Measurements from ENCODE around the gene SPHK2. TPM values are rescaled to one million over a fixed set of nuclear protein-coding genes. Genes with fewer than 3 reads are reported as not detected.

Gene SPHK2
- polyA plus RNA-seq, 1 of the 3 experiments (the other 2 are of a cell fraction), result 14.8 TPM

DNA sequence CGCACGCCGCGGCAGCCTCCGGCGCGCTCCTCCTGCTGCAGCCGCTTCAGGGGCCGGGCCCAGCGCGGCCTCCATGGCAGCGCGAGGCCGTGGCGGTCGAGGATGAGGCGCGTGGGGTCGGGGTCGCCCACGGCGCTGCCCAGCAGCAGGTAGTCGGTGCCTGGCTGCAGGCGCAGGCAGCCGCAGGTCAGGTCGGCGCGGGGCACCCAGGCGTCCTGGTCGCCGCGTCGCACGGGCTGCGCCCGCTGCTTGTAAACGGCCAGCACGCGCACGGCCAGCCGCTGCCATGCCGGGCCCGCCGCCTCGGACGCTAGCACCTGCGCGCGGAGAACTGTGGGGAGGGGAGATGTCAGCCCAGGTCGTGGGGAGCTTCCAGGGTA is 42.4 kb downstream of the SPHK2 start (continued):
- no peak for TF ChIP-seq RXRA (IDR thresholded peaks at IDR 0.05; ENCODE audit: borderline replicate concordance, low read depth)
- TF ChIP-seq SIN3A (IDR thresholded peaks at IDR 0.05; ENCODE audit: borderline replicate concordance, low read depth, low read length), result no peak

DNA sequence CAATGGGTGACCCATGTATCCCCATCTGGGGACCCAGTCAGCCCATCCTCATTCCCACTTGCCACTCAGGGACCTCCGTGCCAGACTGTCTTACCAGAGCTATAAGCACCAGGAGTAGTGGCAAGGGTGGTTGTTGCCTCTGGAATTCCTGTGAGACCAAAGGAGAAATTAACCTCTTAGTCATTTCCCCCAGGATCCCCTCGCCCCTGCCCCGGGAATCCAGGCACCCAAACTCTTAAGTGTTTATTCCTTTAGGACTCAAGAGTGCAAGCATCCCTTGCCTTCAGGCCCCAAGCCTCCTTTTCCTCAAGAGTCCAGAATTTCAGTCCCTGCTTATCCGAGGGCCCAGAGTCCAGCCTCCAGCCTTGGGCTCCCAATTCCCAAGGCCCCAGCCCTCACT is 44.4 kb downstream of the SPHK2 start:
- Histone ChIP-seq H3K27me3 (ENCODE audit: insufficient read depth) (no peaks in the 10 kb centered on the region), H3K4me1 (ENCODE audit: control insufficient read depth in 1 of 2, insufficient read depth in 2 of 2, low read depth in 1 of 2, low read length in 1 of 2) (peaks cover 0 to 2% of the 10 kb centered on the region in 2 experiments; a peak in 1 of 4 replicates), H3K9me2 (no peaks in the 10 kb centered on the region), H2AFZ (ENCODE audit: low read depth) (no peak overlapping the region), H3K4me2 (no peak overlapping the region), H3K9me3 (no peaks in the 10 kb centered on the region), H3K79me2 (ENCODE audit: insufficient read depth) (no peaks in the 10 kb centered on the region), H4K20me1 (ENCODE audit: insufficient read depth) (no peaks in the 10 kb centered on the region), H3F3A (replicated peaks; ENCODE audit: insufficient read depth) (no peaks in the 10 kb centered on the region), H3K36me3 (replicated peaks in 1 of 2; ENCODE audit: control insufficient read depth in 1 of 2, insufficient read depth in 2 of 2, low read length in 1 of 2) (no peaks in the 10 kb centered on the region), H3K27ac (ENCODE audit: low read depth in 2 of 2, low read length in 1 of 2) (no peak overlapping the region), H3K4me3 (ENCODE audit: low read depth in 2 of 2, low read length in 1 of 2) (no peak overlapping the region), H3K9ac (no peak overlapping the region)
- CTCF ChIA-PET, result interaction anchor here (0.6 to 1.1 kb wide), 2 partner anchors 11 to 13 kb away, joined by 3 read pairs; no protein-coding TSS in a partner anchor
- 74% methylated on average over 4 of the region's 4 CpGs for WGBS (ENCODE audit: low lambda C conversion rate)
- no peak for DNase-seq
- TF ChIP-seq JUND (IDR thresholded peaks at IDR 0.05) (no peak), MEF2A (IDR thresholded peaks at IDR 0.05; ENCODE audit: borderline replicate concordance, low read depth) (no peak), RCOR1 (IDR thresholded peaks at IDR 0.05; ENCODE audit: low read length) (no peak), CHD2 (IDR thresholded peaks at IDR 0.05; ENCODE audit: low read length, partially characterized antibody) (no peak), ELF1 (IDR thresholded peaks at IDR 0.05) (no peak)
- POLR2A ChIA-PET, result no interaction called here

DNA sequence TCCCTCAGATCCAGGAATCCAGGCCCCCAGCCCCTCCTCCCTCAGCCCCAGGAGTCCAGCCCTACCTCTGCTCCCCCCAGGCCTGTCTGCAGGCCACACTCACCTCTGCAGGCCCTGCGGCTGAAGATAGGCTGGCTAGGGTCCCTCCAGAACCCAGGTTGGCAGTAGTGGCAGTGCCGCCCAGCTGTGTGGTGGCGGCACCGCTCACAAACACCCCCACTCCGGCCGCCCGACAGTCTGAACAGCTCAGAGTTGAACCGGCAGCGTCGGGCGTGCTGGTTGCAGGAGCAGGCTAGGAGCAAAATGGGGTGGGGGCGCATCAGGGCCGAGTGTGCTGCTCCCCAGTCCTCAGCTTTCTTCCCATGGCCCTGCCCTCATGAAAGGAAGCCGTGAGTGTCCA is 45.2 kb downstream of the SPHK2 start:
- Histone ChIP-seq H3F3A (replicated peaks; ENCODE audit: insufficient read depth) (no peaks in the 10 kb centered on the region), H3K9ac (no peak overlapping the region), H3K9me2 (no peaks in the 10 kb centered on the region), H3K4me3 (ENCODE audit: low read depth in 2 of 2, low read length in 1 of 2) (no peak overlapping the region), H3K4me2 (no peak overlapping the region), H3K36me3 (replicated peaks in 1 of 2; ENCODE audit: control insufficient read depth in 1 of 2, insufficient read depth in 2 of 2, low read length in 1 of 2) (no peaks in the 10 kb centered on the region), H3K27me3 (ENCODE audit: insufficient read depth) (no peaks in the 10 kb centered on the region), H3K9me3 (no peaks in the 10 kb centered on the region), H3K79me2 (ENCODE audit: insufficient read depth) (no peaks in the 10 kb centered on the region), H2AFZ (ENCODE audit: low read depth) (no peak overlapping the region), H3K27ac (ENCODE audit: low read depth in 2 of 2, low read length in 1 of 2) (no peak overlapping the region), H4K20me1 (ENCODE audit: insufficient read depth) (no peaks in the 10 kb centered on the region), H3K4me1 (ENCODE audit: control insufficient read depth in 1 of 2, insufficient read depth in 2 of 2, low read depth in 1 of 2, low read length in 1 of 2) (peaks cover 0 to 2% of the 10 kb centered on the region in 2 experiments; a peak in 1 of 4 replicates)
- POLR2A ChIA-PET, result no interaction called here
- CTCF ChIA-PET, result interaction anchor here (0.6 to 1.1 kb wide), 4 partner anchors 10 to 555 kb away, joined by 3 to 4 read pairs (median 4); no protein-coding TSS in a partner anchor
- TF ChIP-seq MXI1 (IDR thresholded peaks at IDR 0.05; ENCODE audit: low read depth, low read length) (no peak), RAD21 (IDR thresholded peaks at IDR 0.05; ENCODE audit: low read length) (no peak), RFX5 (IDR thresholded peaks at IDR 0.05; ENCODE audit: low read length) (no peak), TEAD4 (IDR thresholded peaks at IDR 0.05; ENCODE audit: borderline replicate concordance, insufficient read depth) (no peak), NRF1 (IDR thresholded peaks at IDR 0.05; ENCODE audit: low read depth, low read length) (no peak), FOXJ3 (CRISPR knock-in tag; IDR thresholded peaks at IDR 0.05) (no peak)
- TF ChIP-seq, protein P1, sequence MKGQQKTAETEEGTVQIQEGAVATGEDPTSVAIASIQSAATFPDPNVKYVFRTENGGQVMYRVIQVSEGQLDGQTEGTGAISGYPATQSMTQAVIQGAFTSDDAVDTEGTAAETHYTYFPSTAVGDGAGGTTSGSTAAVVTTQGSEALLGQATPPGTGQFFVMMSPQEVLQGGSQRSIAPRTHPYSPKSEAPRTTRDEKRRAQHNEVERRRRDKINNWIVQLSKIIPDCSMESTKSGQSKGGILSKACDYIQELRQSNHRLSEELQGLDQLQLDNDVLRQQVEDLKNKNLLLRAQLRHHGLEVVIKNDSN (IDR thresholded peaks at IDR 0.05; ENCODE audit: borderline replicate concordance, low read depth), result no peak
- TF ChIP-seq, protein P2, sequence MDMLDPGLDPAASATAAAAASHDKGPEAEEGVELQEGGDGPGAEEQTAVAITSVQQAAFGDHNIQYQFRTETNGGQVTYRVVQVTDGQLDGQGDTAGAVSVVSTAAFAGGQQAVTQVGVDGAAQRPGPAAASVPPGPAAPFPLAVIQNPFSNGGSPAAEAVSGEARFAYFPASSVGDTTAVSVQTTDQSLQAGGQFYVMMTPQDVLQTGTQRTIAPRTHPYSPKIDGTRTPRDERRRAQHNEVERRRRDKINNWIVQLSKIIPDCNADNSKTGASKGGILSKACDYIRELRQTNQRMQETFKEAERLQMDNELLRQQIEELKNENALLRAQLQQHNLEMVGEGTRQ (IDR thresholded peaks at IDR 0.05; ENCODE audit: borderline replicate concordance, low read depth, low read length), result no peak
- 86% methylated on average over 14 of the region's 14 CpGs for WGBS (ENCODE audit: low lambda C conversion rate)
- DNase-seq, result no peak

All from SK-N-SH (cell line).